HG03558 (cell line): ENCODE data around the gene GALK1.
"Not testable (repeated sequence)": the region's sequence is repeated elsewhere in the genome, so short reads cannot be mapped to it uniquely, and the experiment has no call there.

ENCODE experiments used
- ATAC-seq: cut with Tn5 transposase; IDR thresholded peaks from one replicate; pipeline ENCODE4 v1.9.1; 2021; ENCODE audit warnings: moderate number of reproducible peaks; ENCODE audit not compliant: unreplicated experiment; ENCODE audit errors: extremely low read depth

GALK1 gene

DNA sequence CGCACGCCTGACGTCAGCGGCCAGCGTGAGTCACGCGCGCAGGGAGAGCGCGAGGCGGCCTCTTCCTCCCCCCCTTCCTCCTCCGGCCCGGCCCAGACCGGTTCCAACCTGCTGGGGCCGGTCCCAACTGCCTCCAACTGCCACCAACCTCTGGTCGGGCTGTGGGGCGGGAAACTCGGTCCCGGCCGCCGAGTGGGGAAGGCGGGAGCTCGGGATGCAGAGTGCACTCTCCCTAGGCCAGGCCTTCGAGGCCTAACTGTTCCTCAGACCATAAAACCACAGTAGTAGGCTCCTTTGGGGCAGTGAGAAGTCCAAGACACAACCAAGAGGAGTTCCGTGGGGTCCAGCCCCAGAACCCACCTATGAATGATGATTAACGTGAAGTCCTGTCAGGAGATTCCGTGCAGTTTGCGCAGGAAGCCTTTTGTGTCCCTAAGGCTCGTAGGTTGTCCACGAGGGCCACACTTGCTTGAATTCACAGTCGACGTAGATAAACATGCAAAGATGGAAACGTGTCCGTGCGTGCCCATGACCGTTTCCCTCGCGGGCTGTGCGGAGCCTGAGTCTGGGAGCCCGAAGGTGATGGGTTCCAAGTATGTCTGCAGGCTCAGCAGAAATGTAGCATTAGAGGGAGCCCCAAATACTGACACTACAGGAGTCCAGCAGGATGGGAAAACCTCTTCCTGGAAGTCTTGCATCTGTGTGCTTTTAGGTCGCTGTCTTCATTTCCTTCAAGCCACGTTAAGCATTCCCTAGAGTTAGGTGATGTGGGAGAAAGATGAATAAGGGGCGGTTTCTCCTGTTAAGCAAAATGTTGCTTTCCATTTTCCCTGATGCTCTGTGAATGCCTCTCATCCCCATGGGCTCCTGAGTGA lies 20.3 kb upstream of the GALK1 start:
- ATAC-seq: peak; percentile 19

DNA sequence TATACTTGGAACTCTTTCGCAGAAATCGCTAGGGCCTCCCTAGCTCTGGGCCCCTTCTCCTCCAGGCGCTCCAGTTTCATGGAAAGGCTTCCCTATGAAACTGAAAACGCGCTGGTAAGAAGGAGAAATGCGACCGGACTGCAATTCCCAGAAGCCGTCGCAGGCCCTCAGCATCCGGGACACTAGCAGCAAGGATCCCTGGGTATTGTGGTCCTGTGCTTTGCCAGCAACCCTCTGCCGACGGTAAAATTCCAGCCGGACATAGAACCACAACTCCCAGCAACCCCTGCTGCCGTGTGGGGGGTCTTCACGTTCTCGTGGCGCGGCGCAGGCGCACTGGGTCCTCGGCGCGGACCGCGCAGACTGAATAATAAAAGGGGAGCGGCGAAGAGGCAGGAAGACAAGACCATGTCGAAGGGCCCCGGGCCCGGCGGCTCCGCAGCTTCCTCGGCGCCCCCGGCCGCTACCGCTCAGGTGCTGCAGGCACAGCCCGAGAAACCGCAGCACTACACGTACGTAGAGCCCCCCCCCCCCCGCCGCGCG lies 19.6 kb upstream of the GALK1 start, which contains the start of gene UNK:
Gene UNK, plus strand, starts transcription at position 334 of the 543 bp plus-strand sequence. Its CDS starts 75 bp downstream, at position 409.
- ATAC-seq: peak; percentile 30

GRCh38 chr17:75783803-75784472 lies 18.9 kb upstream of the GALK1 start:
- no peak for ATAC-seq

DNA sequence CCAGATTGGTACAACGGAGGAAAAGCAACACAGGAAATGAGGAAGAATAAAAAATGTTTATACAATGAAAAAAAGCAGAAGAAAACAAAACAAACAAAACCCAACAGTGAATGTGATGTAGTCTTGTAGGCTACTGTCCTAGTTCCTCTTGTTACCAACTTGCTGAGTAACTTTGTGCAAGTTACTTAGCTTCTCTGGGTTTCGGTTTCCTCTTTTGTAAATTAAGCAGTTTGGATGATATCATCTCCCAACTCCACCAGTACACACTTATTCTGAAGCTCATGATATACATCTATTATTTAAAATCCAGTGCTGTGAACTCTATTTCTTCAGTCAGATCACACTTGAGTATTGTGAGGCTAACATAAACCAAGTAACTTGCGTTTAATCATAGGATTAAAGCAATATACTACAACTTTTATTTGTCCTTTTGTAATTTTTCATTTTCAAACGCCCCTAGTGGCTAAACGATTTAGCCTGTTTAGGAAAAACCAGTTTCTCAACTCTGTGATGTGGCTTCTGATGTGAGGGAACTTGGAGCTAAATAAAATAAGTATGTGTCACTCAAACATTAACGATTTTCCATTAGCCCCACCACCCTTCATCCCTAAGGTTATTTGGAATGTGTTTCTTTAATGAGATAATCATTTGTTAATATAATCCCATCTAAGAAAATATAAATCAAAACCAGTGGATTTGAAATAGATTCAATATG lies 18.2 kb upstream of the GALK1 start:
- ATAC-seq: no peak

DNA sequence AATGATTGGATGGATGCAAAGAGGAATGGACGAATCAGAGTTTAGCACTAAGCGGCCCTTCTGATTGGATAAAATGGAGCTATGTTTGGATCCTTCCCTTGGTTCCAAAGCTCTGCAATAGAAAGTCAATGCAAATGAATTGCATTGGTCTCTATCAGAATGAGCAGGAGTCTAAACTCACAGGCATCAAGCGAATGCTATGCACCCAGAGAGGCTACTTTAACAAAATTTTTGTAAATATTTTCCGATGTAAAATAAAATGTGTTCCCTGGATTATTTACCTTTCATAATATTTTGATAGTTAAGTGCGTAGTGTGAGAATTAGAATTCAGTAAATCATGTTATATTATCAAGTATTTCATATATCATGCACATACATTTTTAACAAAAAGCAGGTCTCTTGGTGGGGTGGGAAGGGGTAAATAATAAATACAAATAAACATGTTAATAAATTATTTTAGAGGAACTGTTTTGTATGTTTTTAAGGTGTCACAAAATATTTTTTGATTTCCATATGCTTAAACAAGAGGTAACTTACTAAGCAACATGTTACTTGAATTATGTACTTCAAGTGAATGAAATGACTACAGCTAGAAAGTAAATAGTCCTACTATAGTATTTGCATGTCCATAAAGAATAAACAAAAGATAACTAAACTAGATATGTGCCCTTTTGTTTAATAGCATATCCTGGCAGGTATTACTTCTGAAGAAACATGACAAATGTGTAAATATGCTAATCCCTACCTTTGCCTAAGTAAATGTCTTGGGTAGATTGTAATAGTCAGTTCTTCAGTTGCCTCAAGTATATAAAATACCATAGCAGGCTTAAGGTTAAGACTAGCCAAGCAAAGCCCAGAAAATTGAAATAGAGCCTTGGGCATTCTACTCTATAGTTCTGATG lies 15.2 kb upstream of the GALK1 start:
- no peak for ATAC-seq

DNA sequence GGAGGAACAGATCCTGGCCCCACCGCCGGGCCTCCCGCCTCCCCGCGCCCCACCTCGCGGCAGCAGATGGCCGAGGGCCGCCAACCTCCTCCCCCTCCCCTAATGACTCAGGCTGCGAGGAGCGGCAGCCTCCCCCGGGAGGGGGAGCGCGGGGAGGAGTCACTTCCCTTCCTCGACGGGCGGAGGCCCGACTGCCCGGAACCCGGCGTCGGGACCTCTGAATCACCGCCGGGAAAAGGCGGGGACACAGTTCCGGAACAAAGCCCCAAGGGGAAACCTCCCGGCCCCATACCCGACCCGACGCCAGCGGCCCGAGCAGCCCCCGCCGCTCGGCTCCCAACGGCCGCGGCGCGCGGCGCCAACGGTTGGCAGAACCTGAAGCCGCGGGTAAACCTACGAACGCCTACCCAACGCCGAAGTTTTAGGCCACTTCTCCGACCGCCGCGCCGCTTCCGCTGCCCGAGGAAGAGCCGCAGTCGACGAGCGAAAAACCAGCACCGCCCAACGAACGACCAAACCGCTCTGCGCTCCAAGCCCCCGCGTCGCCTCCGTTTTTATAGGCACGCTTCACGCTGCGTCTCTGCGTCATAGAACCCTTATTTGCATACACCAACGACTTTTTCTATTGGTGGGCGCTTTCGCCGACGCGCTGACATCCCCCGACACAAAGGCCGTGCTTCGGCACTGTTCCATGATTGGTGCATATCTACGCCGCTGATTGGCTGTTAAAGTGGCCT lies 14.4 kb upstream of the GALK1 start:
- ATAC-seq: peak; percentile 51

DNA sequence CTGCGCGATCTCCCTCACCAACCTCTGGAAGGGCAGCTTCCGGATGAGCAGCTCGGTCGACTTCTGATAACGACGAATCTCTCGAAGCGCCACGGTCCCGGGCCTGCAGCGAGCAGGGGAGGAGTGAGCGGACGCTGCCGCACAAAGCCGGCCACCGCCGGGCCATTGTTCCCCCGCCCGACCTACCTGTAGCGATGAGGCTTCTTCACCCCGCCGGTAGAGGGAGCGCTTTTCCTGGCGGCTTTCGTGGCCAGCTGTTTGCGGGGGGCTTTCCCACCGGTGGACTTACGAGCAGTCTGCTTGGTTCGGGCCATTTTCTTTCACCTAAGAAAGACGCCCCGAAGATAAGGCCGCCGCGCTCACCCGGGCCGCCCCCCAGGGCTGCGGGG lies 13.9 kb upstream of the GALK1 start:
- no peak for ATAC-seq

GRCh38 chr17:75778066-75778860 lies 13.3 kb upstream of the GALK1 start:
- ATAC-seq: not testable (repeated sequence)

DNA sequence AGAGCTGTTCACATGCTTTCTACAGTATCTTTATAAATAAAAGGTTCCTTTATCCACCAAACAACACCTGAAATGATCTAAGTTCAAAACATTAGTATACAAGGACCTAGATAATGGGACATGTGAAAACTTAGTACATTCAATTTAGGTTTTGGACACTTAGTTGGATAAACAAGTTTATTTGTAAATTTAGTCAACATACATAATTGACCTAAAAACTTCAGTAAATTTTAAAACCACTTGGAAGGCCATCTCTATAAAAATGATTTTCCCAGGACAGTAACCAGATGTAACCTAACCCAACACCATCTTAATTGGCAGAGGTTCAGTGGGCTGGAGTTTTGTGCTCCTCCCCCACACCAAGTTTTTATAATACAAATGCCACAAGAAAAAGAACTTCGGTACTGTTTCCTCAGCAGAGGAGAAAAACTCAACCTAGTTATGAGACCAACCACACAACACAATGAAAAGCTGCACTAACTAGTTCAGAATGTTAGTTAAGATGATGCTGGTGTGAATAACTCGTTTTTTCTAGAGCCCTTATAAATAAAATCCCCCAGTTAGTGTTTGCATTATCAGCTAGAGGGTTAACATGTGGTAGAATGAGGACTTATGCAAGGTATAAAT lies 12.4 kb upstream of the GALK1 start:
- no peak for ATAC-seq

GRCh38 chr17:75776386-75777295 lies 11.6 kb upstream of the GALK1 start:
- ATAC-seq: no peak

- ATAC-seq: no peak
These were observed 10.1 kb upstream of the GALK1 start for GRCh38 chr17:75774991-75775668.

DNA sequence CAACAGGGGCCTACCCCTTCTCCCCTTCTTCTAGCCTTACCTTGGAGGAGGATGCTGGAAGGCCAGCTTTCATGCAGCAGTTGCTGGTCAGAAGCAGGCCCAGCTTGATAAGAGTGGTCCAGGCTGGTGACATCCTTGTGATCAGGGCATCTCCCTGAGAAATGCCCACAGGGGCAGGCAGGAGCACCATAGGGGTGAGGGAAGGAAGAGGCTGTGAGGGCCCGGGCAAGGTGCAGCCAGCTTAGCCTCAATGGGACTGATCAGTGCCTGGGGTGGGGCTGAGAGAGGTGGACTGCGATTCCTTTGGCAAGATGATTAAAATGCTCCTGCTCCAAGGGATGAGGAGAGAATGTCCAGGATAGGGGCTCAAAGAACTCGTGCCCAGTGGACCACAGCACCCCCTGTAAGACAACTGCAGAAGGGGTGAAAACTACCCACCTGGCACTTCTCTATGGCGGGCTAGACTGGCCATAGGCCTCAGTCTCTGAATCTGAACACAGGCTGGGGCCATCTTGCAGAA lies 9.5 kb upstream of the GALK1 start:
- ATAC-seq: no peak

DNA sequence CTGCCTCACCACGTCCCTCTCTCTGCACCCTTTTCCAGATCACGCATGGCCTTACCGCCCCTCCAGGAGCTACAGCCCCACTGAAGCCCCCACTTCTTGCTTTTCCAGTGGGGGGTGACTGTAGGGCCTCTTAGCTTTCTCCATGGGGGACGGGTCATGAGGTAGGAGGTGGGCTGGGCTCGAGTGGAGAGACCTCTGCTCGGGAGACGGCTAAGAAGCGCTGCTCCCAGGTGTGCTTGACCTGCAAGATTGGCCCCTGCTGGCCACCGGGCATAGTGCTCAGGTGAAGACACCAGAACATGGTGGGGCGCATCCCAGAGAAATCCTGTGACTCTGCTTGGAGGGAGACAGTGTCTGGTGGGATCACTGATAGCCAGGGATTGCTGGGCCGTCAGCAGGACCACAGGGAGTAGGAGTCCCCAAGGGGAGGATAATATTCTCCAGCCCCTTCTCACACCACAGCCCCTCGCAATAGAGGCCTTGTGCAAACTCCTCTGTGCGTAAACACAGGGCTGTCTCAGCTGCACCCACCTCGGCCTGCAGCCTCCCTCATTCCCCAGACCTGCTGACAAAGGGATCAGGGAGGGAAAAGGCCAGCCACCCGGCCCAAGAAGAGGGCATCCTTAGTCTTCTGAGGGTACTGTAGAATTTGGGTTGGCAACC lies 8.9 kb upstream of the GALK1 start:
- ATAC-seq: no peak

GRCh38 chr17:75773121-75773807 lies 8.3 kb upstream of the GALK1 start:
- ATAC-seq: no peak
